NCI-H2029 treated with DMSO at 0.1 percent for 48 hours (cell line): ENCODE measurements around the gene TUT1.
"Not testable (repeated sequence)": the region's sequence is repeated elsewhere in the genome, so short reads cannot be mapped to it uniquely, and the experiment has no call there.

Source experiments
- DNase-seq: peaks from one replicate; lab custom pipeline; 2025; lab: John Stamatoyannopoulos, UW

Gene TUT1

DNA sequence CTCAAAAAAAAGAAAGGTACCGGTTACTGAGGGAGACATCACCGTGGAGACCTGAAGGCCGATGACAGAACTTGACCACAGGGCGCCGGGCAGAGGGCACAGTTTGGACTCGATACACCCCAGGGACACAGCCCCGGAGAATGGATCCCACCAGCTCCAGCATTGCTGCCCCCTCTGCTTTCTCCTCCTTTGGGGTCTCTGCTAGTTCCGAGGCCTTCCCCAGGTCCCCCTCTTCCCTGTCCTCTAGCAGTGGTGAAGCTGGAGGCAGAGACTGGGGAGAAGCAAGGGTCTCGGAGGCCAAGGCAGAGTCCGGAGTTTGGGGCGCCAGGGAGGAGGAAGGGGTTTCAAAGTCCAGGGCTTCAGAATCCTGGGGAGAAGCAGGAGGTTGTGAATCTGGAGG is 12.8 kb downstream of the TUT1 start:
- no peak for DNase-seq

DNA sequence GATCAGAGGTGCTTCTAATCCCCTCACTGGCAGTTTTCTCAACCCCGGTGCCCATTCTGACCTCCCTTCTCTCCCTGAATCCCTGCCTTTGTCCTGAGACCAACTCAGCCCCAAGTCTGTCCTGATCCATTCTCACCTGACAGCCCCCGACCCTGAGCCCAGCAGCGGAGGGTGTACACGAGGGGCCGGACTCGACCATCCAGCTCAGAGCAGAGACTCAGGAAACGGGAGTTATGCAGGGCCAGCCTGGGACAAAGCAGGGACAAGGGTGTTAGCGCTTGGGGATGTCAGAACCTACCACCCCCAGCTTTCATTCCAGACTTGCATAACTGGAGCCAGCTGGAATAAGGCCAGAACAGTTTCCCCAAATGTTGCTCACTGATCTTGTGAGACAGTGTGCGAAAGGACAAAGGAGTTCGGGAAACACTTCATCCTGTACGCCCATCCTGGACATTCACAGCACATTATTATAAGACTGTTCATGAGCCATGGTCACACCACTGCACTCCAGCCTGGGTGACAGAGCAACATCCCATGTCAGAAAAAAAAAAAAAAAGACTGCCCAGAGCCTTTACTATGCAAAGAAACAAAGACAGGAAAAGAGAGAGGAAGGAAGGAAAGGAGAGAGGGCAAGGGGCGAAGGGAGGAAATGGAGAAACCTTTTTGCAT is 14.1 kb downstream of the TUT1 start:
- no peak for DNase-seq

- DNase-seq = no peak
Observed at GRCh38 chr11:62575837-62576236, 15.5 kb downstream of the TUT1 start.

DNA sequence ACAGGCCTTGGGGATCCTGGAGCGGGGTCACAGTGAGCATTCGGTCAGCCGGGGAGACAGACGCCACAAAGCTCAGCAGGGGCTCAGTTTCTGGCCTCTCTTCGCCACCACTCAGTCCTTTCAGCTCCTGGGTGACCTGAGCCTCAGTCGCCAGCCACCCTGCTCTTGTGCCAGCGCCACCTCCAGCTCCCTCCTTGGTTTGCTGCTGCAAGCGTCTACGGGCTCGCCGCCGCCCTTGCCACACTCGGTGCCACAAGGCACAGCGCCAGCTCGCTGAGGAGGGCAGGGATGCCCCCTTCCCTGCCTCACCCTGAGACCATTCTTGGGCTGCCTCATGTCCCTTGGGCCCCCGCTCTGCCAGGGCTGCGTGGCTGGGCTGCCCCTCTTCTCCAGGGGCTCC is 16.2 kb downstream of the TUT1 start:
- no peak for DNase-seq

DNA sequence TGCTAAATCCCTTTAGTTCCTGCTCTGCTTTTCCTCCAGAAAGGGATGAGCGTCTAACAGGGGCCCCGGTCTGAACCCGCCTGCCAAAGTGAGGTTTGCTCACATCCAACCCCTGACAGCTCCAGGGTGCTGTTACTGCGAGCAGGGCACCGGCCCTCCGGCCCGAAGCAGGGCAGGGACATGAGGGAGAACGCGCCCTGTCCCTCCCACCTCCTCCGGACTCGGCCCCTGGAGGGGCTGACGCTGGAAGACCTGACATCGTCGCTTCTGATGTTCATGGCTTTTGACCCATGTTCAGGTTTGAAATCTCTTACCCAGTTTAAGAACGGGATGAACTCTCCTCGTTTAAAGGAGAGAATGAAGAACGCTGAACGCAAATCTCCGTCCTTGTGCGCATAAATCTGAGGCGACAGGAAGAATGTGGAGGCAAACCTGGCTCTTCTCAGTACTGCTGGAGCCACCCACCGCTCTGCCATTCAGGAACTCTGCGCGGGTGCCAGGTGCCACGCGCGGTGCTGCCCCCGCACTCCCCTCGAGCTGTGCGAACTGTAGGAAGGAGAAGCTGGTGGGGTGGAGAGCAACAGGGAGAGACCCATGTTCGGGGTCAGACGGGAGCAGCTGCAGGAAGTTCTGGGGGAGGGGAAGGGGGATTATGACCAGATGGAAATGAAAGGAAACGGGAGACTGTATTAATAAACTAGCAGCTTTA is 16.8 kb downstream of the TUT1 start:
- no peak for DNase-seq

GRCh38 chr11:62573592-62574362 is 17.5 kb downstream of the TUT1 start, which contains the start of gene EEF1G:
Gene EEF1G, minus strand, starts transcription at chr11:62573891. Its CDS starts 49 bp downstream, at chr11:62573842.
- DNase-seq = peak; percentile 98

DNA sequence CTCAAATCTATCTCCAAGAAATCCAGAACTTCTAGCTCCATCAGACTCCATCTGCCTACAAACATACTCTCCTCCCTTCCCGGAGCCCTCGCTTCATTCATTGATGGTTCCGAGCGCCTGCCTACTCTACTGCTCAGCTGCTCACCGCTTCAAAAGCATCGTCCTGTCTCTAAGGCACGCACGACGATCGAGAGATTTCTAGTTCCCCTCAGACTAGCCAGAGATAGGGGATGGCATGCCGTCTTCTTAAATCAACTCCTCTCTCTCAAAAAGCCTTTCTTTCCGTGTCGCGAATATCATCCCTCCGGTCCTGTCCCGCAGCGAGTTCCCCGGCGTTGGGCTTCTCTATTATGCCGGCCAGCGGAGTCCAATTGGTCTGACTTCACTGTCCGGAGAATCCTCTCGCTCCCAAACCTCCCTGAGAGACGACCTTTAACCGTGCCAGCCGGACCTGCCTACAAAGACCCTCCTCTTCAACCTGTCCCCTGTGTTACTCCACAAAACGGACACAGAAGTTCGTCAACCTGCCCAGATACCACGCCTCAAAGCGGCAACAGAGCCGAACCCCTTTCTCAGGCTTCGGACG is 18.2 kb downstream of the TUT1 start:
- DNase-seq = peak; percentile 5

GRCh38 chr11:62572431-62572830 is 18.9 kb downstream of the TUT1 start:
- DNase-seq = no peak

GRCh38 chr11:62571493-62571892 is 19.8 kb downstream of the TUT1 start:
- DNase-seq = not testable (repeated sequence)

- not testable (repeated sequence) for DNase-seq
Observed at GRCh38 chr11:62570903-62571302, 20.4 kb downstream of the TUT1 start.

DNA sequence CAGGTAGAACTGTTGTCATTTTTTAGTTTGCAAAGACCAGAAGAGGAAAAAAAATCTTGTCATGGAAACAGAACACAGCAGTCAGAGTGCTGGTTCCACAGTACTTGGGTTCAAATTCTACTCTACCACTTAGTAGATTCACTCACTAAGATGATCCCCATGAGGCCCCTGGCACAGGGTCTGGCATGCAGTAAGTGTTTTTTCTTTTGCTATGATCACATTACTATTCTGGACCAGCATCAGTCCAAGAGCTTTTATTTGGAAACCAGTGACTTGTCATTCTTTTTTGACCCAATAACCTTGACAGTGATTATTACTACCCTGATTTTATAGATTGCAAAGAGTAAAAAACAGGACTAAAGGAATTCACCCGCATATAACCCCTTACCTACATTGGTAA is 21.7 kb downstream of the TUT1 start:
- no peak for DNase-seq

DNA sequence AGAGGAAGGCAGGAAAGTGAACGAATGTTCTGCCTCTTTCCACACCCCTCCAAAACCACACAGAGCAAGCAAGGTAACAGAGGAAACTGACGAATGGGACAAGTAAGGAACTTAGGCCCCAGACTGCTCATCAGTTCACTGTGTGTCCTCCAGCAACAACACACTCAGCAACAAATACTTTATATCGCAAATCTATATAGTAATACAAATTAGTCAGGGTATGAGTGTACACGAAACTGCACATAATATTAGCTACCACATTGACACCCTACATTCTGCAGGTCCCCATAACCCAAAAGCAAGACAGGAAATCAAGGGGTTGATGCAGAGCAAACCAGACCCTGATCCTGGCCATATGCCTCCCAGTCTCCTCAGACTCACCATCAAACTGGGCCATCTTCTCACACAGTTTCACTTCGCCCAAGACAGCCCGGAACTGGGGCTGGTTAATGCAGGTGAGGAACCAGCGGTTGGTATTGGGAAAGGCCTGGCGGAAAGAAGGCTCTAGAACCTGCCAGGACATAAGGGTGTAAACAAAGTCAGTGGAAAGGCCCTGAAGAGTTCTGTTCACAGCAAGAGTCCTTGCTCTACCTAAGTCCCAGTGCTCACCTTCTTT is 24.2 kb downstream of the TUT1 start:
- no peak for DNase-seq

DNA sequence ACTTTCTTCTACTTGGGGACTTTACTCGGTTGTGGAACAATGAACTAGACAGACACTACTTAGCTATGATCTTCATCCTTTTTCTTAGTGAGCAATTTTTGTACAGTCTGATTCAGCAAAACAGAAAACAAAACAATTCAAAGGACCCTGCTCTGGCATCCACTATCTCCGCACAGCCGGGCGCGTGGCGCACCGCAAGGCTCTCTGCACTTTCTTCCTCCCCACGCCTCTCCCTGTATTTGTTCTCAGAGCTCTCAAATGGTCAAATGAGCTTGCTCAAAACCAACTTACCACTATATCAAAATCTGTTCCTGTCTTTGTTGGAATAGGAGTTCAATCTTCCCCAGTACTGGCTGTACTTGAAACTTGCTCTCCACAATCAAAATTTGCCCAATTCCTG is 25.1 kb downstream of the TUT1 start:
- DNase-seq = no peak

- DNase-seq = no peak
Observed at GRCh38 chr11:62565100-62565802, 26.1 kb downstream of the TUT1 start.

DNA sequence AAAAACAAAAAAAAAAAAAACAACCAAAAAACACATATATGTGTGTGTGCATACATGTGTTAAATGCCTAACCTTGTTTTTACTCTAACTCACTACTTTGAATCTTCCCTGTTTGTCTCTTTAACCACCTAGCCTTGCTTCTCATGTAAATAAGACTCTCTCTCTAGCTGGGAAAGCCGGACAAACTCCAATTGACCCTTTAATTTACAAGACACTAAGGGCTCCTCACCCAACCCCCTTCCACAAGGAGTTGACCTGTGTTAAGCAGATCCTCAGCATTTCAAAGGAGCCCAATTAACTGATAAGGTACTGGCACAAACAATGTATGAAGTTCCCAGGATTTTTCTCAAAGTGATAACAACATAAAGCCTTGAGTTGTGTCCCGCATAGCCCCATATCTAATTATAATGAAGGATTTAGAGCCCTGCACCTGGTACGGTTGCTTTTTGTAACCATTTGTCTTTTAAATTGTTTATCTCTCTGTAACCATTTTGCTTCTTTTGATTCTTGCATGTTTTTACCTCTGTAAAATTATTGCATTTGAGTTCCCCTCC is 29.6 kb downstream of the TUT1 start:
- DNase-seq = not testable (repeated sequence)

DNA sequence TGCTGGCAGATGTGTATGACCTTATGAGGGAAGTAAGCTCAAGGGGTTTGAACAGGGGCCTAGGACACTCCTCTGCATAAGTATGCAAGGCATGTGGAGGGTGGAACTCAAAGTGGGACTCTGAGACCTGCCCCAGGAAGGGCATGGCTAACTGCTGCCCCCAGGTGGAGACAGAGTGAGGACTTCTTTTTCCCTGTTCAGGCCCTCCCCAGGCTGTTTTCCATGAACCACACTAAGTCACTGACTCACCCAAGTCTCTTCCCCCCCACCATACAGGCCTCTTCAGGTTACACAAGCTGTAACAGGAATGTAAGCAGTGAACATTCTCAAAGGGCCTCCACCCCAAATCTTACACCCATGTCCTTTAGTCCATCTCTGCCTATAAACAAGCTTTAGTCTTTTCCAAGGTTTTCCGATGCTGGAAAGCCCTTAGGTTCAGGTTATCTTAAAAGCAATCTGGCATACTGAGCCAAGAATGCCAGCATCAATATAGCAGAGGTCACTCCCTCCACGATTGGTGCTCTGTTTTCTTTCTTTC is 30.7 kb downstream of the TUT1 start:
- DNase-seq = no peak

DNA sequence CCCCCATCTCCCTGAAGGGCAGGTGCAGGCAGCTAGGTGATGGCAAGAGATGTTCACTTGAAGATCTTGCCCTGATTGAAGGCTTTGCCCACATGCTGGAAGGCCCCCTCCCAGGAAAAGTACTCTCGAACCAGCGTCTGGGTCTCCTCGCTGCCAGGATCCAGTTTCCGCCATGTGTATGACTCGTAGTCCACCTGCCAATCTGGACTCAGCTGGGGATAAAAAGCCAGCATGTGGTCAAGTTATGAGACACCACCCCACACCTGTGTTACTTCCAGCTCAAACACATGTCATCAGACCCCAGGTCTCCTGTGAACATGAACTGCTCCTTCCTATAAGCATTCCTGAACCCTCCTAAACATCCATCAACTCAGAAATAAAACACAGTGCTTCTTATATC is 31.7 kb downstream of the TUT1 start:
- DNase-seq = not testable (repeated sequence)

- DNase-seq = no peak
Observed at GRCh38 chr11:62559204-62559603, 32.1 kb downstream of the TUT1 start.

- no peak for DNase-seq
Observed at GRCh38 chr11:62558669-62559068, 32.7 kb downstream of the TUT1 start.

GRCh38 chr11:62556875-62557631 is 34.3 kb downstream of the TUT1 start:
- DNase-seq = no peak
